Measurements from ENCODE around the gene APOC1. TPM values are rescaled to one million over a fixed set of nuclear protein-coding genes. Genes with fewer than 3 reads are reported as not detected.
"Not testable (repeated sequence)": the region's sequence is repeated elsewhere in the genome, so short reads cannot be mapped to it uniquely, and the experiment has no call there.

Gene APOC1
- polyA plus RNA-seq (2012; ENCODE audit: insufficient read depth, insufficient read length, low read depth): 17.4 TPM

- not testable (repeated sequence) for H3K4me1 ChIP-seq, H3K9me3 ChIP-seq, H3K36me3 ChIP-seq, H3K27me3 ChIP-seq
- H3K4me3 ChIP-seq (ENCODE audit: low read depth, low read length): peak within 1 kb of the TSS; percentile 48
- peak; percentile 90 for DNase-seq
These were observed at the start of gene APOC1 for GRCh38 chr19:44914433-44915206. Gene APOC1 (plus strand): TSS chr19:44914608. CDS start chr19:44914892, 284 bp downstream.

DNA sequence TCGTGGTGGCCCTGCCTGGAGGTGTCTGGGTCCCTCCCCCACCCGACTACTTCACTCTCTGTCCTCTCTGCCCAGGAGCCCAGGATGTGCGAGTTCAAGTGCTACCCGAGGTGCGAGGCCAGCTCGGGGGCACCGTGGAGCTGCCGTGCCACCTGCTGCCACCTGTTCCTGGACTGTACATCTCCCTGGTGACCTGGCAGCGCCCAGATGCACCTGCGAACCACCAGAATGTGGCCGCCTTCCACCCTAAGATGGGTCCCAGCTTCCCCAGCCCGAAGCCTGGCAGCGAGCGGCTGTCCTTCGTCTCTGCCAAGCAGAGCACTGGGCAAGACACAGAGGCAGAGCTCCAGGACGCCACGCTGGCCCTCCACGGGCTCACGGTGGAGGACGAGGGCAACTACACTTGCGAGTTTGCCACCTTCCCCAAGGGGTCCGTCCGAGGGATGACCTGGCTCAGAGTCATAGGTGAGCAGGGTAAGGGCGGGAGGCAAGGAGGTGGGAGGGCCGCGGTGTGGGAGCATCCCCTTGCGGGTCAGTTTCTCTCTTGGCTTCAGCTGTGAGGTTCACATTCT lies 49.1 kb upstream of the APOC1 start:
- Histone ChIP-seq H3K4me1 (no peaks in the 10 kb centered on the region), H3K4me3 (ENCODE audit: low read depth, low read length) (no peak overlapping the region), H3K36me3 (no peaks in the 10 kb centered on the region; the same call in 1 of the 2 replicates), H3K9me3 (no peaks in the 10 kb centered on the region; the same call in 1 of the 2 replicates), H3K27me3 (no peaks in the 10 kb centered on the region)
- DNase-seq: no peak
- TF ChIP-seq, protein P1, sequence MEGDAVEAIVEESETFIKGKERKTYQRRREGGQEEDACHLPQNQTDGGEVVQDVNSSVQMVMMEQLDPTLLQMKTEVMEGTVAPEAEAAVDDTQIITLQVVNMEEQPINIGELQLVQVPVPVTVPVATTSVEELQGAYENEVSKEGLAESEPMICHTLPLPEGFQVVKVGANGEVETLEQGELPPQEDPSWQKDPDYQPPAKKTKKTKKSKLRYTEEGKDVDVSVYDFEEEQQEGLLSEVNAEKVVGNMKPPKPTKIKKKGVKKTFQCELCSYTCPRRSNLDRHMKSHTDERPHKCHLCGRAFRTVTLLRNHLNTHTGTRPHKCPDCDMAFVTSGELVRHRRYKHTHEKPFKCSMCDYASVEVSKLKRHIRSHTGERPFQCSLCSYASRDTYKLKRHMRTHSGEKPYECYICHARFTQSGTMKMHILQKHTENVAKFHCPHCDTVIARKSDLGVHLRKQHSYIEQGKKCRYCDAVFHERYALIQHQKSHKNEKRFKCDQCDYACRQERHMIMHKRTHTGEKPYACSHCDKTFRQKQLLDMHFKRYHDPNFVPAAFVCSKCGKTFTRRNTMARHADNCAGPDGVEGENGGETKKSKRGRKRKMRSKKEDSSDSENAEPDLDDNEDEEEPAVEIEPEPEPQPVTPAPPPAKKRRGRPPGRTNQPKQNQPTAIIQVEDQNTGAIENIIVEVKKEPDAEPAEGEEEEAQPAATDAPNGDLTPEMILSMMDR (IDR thresholded peaks at IDR 0.05; ENCODE audit: low read depth, low read length): no peak

DNA sequence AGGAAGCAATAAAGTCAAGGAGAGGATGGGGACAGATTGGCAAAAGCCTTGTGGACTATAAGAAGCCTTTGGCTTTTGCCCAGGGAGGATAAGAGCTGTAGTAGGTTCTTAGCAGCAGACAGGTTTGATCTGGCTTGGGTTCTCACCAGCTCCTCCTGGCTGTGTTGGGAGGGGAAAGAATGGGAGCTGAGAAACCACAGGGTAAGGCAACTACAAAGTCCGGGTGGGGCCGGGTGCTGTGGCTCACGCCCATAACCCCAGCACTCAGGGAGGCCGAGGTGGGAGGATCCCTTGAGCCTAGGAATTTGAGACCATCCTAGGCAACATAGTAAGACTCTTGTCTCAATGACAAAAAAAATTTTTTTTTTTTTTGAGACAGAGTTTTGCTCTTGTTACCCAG lies 47.7 kb upstream of the APOC1 start:
- Histone ChIP-seq H3K36me3 (no peaks in the 10 kb centered on the region; the same call in 1 of the 2 replicates), H3K27me3 (no peaks in the 10 kb centered on the region), H3K4me3 (ENCODE audit: low read depth, low read length) (no peak overlapping the region), H3K4me1 (no peaks in the 10 kb centered on the region), H3K9me3 (no peaks in the 10 kb centered on the region; the same call in 1 of the 2 replicates)
- TF ChIP-seq, protein P1 (IDR thresholded peaks at IDR 0.05; ENCODE audit: low read depth, low read length): no peak
- DNase-seq: no peak

DNA sequence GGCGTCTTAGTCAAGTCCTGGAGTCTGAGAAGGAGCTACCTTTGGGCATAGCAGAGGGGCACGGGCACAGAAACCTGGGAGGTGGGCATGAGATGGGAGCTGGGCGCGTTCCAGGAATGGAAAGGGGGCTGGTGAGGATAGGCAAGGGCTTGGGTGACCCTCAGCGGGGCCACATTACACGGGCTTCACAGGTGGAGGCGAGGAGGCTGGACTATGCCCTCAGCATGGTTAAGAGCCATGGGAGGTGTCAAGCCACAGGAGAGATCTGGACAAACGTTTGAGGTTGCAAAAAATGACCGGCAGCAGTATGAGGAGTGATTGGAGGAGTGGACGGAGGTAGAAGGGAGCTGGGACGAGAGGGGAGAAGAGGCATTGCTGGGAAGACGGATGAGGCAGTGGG lies 46.8 kb upstream of the APOC1 start:
- TF ChIP-seq, protein P1 (IDR thresholded peaks at IDR 0.05; ENCODE audit: low read depth, low read length): no peak
- Histone ChIP-seq H3K27me3 (no peaks in the 10 kb centered on the region), H3K4me1 (no peaks in the 10 kb centered on the region), H3K4me3 (ENCODE audit: low read depth, low read length) (no peak overlapping the region), H3K9me3 (no peaks in the 10 kb centered on the region), H3K36me3 (no peaks in the 10 kb centered on the region; the same call in 1 of the 2 replicates)
- DNase-seq: no peak

- H3K36me3 ChIP-seq: no peaks in the 10 kb centered on the region; the same call in 1 of the 2 replicates
- H3K4me3 ChIP-seq (ENCODE audit: low read depth, low read length): no peak overlapping the region
- H3K9me3 ChIP-seq: no peaks in the 10 kb centered on the region
- DNase-seq: no peak
- H3K4me1 ChIP-seq: no peaks in the 10 kb centered on the region
- TF ChIP-seq, protein P1 (IDR thresholded peaks at IDR 0.05; ENCODE audit: low read depth, low read length): no peak
- no peaks in the 10 kb centered on the region for H3K27me3 ChIP-seq
These were observed 44.5 kb upstream of the APOC1 start for GRCh38 chr19:44869733-44870470.

GRCh38 chr19:44871809-44872208 lies 42.6 kb upstream of the APOC1 start:
- DNase-seq: no peak
- Histone ChIP-seq H3K4me3 (ENCODE audit: low read depth, low read length) (no peak overlapping the region), H3K27me3 (no peaks in the 10 kb centered on the region), H3K36me3 (no peaks in the 10 kb centered on the region), H3K9me3 (no peaks in the 10 kb centered on the region), H3K4me1 (no peaks in the 10 kb centered on the region)
- TF ChIP-seq, protein P1 (IDR thresholded peaks at IDR 0.05; ENCODE audit: low read depth, low read length): no peak
